HG03175 (cell line): ENCODE results near the gene UNK.
A peak's percentile ranks its signal among the peaks of the same experiment; 100 is the strongest.

ENCODE experiments used
- ATAC-seq: cut with Tn5 transposase; IDR thresholded peaks from one replicate; pipeline ENCODE4 v1.9.1; 2021; ENCODE audit warnings: mild to moderate bottlenecking, moderate library complexity; ENCODE audit not compliant: unreplicated experiment

The UNK gene

GRCh38 chr17:75832164-75832651 is 47.6 kb downstream of the UNK start:
- ATAC-seq = no peak

- ATAC-seq = no peak
Measured at GRCh38 chr17:75832652-75833400, 48.2 kb downstream of the UNK start.

DNA sequence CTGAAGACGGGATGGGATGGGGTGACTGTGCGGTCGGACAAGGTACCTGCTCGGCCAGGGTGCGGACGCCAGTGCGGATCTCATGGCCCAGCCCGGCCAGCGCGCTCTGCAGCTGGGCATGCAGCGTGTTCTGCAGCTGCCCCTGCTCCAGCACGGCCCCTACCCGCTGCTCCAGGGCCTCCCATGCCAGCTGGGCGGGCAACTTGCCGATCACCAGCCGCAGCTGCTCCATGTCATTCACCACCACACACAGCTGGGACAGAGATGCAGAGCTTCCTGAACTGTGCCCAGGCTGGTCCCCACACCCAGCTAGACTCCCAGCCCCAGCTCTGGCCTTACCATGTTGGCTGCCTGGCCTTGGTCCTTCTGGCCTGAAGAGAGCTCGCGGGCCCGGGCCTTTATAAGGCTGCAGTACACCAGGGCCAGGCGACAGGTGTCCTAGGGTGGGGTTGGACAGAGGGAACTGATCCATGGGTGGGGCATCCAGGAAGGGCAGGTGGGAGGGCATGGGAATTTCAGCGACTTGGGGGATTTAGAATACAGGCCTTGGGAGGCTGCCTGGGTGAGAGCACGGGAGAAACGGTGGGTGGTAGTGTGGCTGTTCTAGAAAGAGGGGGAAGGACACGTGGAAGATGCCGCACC is 49.8 kb downstream of the UNK start:
- ATAC-seq = no peak

DNA sequence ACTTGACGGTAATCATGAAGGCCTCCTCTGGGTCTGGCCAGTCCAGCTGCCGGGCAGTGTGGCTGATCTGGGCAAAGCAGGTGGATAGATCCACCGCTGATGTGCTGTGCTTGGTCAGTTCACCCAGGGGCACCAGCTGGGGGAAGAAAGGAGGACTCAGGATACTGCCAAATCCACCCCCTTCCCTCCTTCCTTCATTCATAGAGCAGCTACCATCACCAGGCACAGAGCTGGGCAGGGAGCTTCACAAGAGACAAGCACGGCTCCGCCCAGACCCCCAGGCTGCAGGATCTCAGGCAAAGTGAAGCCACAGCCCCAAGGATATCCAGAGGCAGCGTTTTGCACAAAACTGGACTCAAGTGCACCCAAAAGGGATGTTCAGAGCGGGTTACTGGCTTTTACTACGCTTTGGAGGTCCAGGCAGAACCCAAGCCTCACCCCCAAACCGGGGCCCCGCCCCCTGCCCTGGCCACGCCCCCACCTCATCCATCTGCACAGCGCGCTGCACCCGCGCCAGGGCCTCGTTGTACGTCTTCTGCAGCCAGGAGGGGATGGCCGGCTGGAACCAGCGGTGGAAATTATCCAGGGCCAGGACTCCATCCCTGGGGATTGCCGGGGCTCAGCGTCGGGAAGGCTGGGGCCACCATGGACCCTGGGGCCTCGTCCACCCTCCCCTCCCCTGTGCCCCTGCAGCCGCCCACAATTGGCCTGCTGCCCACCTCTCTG is 50.5 kb downstream of the UNK start:
- ATAC-seq = no peak

GRCh38 chr17:75835654-75835987 is 51.0 kb downstream of the UNK start:
- ATAC-seq = no peak

DNA sequence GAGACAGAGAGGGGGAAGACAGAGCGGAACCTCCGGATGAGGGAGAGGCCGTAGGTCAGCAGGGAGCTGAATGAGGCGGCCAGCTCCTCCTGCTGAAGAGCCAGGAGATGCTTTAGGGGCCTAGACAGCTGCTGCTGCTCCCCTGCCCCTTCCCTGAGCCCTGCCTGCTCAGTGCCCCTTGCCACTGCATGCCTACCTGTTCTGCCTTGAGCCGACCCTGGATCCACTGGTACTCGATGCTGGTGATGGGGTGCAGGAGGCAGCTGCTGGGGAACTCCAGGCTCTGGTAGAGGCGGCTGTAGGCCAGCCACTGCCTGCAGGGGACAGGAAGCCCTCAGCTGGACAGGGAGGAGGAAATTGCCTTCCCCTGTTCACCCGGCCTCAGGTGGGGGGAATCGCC is 52.0 kb downstream of the UNK start:
- no peak for ATAC-seq

DNA sequence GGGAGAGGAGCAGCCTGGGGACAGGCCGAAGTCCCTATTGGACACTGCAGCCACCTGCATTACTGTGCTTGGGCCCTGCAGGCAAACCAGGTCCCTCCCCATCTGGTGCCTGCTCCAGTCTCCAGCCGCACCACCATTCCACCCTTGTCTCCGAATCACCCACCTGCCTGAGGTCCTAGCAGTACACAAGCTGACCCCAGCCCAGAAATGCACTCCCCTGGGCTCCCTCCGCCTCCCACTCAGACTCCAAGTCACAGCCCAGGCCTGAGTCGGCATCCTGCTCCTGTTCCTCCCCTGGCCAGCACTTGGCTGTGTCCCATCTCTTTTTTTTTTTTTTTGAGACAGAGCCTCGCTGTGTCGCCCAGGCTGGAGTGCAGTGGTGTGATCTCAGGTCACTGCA is 53.3 kb downstream of the UNK start:
- no peak for ATAC-seq

GRCh38 chr17:75838410-75838809 is 53.8 kb downstream of the UNK start:
- no peak for ATAC-seq

DNA sequence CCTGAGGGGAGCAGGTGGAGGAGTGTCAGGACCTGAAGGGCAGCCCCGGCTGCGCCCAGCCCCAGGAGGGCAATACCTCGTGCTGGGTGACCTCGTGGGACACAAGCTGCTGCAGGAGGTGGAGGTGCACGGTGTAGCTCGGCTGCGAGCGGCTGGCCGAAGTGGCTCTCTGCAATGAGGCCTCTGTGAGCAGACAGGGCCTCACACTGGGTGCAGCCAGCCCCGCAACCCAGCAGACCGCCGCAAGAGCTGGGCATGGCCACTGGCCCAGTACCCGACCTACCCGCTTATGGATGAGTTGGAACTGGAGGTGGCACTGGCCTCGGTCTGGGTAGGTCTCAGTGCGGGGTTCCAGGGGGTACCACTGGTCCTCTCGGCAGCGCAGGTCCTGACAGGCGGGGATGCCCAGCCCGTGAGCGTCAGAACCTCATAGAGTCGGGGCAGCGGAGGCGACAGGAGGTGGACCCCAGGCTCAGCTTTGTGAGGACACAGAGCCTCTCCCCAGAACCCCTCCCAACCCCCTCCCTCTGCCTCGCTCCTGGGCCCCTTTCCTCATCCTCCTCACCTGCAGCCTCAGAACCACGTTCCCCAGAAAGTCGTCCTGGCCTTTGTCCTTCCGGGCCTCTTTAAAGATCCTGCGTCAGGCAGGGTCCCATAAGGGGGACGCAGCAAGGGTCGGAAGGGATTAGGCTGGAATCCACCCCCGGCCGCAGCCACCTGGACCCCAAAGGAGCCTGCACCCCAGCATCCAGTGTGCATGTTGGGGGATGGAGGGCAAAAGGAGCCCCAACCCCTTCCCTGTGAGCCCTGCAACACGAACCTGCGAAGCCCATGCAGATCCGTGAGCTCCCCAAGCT is 55.6 kb downstream of the UNK start:
- ATAC-seq = no peak

DNA sequence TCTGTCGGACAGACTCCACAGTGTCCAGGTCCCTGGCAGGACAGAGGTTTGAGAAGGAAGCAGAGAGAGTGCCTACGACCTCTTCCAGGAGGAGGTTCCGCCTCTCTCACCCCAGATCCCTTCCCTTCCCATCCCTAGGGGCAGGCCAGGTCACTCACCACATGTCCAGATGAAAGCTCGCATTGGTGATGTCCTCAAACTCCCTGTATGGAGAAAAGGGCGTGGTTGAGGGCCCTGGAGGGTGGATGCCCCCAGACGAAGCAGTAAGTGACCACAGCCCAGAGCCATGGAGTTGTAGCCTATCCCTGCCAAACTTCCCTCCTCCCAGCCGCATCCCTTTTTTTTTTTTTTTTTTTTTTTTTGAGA is 56.2 kb downstream of the UNK start:
- no peak for ATAC-seq

- ATAC-seq = no peak
Measured at GRCh38 chr17:75842411-75842810, 57.8 kb downstream of the UNK start.

GRCh38 chr17:75842963-75843576 is 58.5 kb downstream of the UNK start:
- ATAC-seq = no peak

- ATAC-seq = no peak
Measured at GRCh38 chr17:75843577-75844529, 59.2 kb downstream of the UNK start, which contains the start of gene UNC13D. Gene UNC13D (minus strand): TSS chr17:75844404. CDS start chr17:75844337, 67 bp downstream.

DNA sequence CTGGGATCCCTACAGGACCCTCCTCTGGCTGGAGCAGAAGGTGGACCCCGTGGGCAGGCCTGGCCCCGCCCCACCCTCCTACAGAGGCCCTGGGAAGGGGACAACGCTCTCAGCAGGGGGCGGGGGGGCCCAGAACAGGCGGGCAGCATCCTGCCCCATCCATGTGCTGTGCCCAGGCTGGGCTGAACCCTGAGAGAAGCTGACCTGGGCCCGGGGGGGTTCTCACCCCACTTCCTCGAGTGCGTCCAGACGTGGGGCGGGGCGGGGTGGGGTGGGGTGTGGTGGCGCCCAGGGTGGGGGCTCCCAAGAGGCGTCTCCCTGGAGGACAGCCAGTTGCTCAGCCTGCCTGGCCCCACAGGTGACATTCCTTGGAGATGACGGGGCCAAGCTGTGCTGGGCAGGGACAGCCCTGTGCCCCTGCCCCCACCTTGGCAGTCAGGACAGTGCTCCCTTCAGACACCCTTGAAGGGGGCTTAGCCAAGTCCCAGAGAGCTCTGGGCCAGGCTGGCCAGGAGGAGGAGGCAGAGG is 60.0 kb downstream of the UNK start:
- ATAC-seq = no peak

DNA sequence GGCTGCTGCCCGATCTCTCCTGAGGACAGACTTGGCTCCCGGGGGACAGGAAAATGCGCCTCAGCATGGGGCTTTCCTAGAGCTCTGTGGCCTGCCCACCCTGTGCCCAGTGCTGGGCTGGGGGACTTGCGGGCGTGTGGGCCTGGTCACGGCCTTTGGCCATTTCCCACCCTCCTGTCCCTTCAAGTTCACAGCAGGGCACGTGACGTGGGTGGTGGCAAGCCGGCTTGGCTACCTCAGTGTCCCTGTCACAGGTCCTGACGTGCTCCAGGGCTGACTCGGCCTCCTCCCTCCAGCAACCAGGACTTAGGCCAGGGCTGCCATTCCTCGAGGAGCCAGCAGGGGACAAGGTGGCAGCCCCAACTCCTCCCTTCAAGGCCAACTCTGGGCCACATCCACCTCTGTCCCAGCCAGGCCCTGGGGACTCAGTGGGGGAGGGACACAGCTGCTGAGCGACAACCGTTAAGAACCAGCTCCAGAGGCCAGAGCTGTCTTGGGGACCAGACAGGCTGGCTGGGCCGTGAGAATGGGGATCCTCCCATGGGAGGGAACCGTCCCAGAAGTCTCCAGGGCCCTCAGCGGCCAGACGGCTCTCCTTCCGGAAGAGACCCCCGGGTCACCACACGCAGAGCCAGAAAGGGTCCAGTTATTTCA is 60.6 kb downstream of the UNK start:
- ATAC-seq = peak; percentile 71

DNA sequence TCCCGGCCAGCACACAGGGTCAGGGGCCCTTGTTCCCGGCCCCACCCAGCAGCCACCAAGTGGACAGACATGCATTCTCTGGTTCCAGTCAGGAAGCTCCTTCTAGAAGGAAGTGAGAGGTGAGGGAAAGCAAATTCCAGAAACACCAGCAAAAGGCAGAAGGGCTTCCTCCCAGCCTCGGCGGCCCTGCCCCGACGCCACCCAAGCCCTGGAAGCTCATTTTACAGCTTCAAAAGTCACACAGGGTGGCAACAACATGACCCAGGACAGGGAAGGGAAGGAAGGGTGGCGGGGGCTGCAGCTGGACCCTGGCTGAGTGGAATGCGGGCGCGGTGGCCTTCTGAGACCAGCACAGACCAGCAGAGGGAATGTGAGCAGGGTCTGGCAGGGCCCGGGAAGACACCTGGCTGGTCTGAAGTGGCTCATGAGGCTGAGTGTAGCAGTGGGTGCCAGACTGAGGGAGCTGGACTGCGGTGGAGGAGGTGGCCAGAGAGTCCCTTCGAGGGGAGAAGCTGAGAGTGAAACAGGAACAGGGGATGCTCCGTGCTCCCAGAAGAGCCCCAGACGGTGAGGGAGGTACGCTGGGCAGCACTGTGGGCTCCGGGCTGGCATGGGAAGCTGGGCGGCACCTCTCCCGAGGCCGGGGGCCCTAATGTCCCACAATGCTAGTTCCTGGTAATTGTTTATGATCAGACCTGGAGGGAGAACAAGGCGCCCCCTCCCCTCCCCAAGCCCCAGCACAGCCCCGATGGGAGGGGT is 61.5 kb downstream of the UNK start:
- ATAC-seq = no peak

- ATAC-seq = no peak
Measured at GRCh38 chr17:75846692-75847613, 62.3 kb downstream of the UNK start.
